Renal pelvis (tissue), 4 donors: ENCODE data around the gene LRRC8D. TPM values are rescaled to one million over a fixed set of nuclear protein-coding genes. Genes with fewer than 3 reads are reported as not detected.
A peak's percentile ranks its signal among the peaks of the same experiment; 100 is the strongest.

ENCODE experiments used
- DNase-seq: peaks from one replicate; pipeline ENCODE4 v3.0.0-alpha.2; 2013
- polyA plus RNA-seq, 3 donors: library from polyadenylated mRNA; unstranded; fragments of 120-200 nt; gene quantifications; one replicate each; pipeline ENCODE4 v1.2.1, GENCODE V29; 2013; ENCODE audit not compliant: insufficient read length in 3 of 3

The LRRC8D gene
- polyA plus RNA-seq, 3 donors = 33.8 to 41.8 (median 34.1) TPM

DNA sequence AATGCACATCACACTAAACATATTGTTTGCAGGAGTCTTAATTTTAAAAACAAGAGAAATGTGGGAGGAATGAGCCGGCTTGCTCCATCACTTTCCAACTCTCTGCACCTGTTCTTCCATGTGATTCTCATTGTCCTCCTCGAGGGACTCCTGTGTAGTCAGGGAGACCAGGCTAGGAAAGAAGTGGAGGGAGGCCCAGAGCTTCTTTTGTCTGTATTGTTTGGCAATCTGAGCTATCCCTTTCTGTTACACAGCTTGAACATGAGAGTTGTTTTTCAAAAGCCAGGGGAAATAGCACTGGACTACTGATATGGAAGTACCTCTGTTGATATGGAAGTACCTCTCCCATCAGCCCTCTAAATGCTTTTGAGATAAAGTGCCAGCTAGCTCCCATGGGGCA is 18.8 kb upstream of the LRRC8D start:
- DNase-seq = no peak

DNA sequence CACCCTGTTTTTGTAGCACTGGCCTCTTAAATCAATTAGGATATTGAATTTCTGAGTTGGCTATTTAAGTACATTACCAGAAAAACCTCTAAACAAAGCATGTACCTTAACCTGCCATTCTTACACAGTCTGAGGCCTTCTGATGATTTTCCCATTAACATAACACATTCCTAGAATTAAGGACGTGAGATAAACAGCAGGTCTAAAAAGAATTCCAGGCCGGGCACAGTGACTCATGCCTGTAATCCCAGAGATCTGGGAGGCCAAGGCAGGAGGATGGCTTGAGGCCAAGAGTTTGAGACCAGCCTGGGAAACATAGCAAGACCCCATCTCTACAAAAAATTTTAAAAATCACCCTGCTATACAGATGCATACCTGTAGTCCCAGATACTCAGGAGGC is 18.0 kb upstream of the LRRC8D start:
- DNase-seq = no peak

DNA sequence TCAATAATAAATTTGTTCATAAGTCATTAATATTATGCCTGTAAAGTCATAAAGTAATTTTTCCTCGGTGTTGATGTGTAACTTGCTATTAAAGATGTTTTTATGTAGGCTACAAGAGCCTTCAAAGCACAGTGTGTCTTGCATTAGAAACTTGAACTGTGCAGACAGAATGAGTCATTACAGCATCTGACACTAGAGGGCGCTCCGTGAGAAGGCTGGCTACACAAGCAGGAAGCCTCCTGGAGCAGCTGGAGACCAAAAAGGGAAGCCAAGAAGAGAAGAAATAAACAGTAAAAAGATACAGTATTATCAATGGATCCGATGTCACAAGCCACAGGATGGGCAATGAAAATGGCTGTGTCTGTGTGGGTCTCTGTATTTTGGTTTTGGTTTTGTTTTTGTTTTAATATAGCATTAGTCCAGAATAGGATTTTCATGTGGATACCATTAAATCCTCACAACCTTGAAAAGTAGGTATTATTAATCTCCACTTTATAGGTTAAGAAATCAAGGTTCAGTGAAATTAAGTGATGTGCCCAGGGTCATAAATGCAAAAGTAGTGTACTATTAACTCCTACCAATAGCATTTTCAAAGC is 16.1 kb upstream of the LRRC8D start:
- peak; percentile 82 for DNase-seq

DNA sequence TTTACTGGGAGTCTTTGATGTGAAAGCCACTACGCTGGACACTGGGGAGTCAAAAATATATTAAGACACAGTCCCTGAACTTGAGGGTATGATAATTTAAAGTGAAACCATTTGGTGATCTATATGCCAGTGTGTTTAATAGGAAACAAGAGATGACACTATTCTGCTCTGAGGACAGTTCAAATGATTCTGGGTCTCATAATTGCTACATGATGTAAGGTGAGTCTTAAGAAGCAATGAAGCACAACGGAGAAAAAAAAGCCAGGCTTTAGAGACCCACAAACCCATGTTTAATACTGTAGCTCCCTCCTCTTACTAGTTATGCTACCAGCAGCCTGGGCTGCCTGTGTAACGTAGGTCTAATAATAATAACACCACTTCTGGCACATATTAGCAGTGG is 14.2 kb upstream of the LRRC8D start:
- DNase-seq = no peak

DNA sequence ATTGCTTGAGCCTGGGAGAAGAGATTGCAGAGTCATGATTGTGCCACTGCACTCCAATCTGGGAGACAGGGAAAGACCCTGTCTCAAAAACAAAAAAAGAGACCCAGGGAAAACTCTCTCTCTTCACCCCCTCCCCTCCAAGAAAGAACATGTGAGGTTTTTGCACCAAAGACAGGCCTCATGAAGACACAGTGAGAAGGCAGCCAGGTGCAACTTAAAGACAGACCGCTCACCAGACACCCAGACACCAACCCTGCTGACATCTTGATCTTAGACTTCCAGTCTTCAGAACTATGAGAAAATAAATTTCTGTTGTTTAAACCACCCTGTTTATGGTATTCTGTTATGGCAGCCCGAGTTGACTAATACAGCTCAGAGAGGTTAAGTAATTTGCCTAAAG is 13.3 kb upstream of the LRRC8D start:
- no peak for DNase-seq

DNA sequence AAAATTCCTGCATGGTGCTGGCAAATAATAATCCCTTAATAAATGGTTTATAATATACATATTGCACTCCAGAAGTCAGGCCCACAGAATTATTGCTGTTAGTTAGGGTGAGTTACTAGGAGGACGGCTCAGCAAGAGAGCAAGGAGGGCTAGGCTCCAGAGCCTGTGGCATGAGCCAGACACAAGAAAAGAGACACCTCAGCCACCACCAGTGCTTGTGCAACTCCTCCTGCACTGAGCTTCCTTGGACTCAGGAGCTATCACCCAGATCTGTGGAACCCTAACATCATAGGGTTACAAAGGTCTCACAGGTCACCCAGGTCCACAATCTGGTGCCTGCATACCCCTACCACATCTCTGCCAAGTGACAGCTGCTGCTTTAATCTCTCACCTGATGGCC is 12.8 kb upstream of the LRRC8D start:
- DNase-seq = no peak

DNA sequence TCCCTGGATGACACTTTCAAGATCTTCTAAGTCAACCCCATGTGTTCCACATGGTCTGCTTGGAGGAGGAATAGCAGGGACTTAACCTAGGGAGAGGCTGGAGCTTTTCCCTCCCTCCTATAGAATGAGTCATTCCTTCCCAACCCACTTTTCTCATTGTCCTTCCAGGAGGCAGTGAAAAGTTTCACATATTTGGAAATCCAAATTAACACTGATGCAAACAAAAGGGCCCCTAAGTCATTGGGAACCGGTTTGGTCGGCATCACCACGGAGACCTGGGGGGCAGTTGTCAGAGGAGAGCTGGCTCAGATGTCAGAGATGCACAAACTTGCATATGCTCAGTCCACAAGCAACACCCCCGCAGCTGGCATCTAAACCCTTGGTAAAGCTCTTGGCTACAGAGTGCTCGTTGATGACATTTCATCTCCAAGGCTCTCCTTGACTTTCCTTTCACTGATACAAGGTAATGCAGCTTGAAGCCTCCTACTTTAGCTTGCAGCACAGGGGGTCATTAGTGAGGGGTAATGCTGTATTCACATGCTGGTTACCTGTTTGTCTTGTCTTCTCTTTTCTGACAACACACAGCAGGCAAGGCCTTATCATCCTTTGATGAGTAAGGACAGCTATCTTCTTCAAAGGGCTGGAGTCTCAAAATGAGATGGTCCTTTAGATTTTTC is 12.3 kb upstream of the LRRC8D start:
- no peak for DNase-seq

DNA sequence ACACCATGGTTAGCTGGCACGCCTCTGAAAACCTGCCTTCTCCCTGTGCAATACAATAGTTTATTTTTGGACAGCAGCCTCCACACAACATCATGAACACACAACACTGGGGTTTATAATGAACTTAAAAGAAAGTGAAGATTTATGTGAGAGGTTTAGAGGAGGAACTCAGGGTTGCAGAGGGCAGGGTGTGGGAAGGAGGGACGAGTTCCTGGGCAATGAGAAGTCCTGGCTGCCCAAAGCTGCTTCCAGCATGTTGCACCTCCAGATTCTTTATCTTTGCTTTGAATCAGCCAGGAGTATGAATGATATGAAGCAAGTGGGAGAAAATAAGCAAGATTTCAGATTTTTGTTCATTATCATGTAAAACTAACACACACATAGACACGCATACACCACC is 11.3 kb upstream of the LRRC8D start:
- no peak for DNase-seq

DNA sequence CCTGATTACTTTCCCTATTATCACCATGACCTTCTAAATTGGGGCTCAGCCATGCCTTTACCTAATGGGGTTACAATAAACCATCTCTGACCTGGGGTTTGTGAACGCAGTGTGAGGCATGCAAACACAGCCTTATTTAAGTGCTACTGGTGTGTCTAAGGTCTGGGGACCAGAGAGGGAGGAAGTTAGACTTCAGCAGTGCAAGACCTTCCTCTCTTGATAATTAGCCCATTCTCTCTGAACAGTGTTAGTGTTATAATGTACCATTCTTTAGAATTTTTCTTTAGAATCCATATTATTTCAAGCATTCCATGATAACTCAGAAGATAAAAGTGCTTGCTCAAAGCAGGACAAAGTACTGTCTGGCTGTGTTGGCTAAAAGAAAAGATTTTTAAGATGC is 10.5 kb upstream of the LRRC8D start:
- no peak for DNase-seq

DNA sequence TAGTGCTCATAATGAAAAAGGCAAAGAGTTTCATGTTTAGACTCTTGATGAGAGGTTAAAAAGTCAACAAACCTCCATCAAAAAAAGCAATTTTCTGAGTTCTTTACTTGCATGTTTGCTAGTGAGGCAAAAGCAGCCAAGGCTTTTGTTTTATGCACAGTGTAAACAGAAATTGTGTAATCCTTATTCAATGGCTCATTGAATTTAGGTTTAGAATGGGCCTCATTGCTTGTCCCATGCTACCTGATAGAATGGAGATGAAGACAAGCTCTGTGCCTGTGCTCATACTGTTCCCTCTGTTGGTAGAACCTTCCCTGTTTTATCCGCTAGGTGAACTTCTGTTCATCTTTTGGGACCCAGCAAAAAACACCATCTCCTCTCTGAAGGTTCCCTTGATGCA is 10.0 kb upstream of the LRRC8D start:
- DNase-seq = no peak

DNA sequence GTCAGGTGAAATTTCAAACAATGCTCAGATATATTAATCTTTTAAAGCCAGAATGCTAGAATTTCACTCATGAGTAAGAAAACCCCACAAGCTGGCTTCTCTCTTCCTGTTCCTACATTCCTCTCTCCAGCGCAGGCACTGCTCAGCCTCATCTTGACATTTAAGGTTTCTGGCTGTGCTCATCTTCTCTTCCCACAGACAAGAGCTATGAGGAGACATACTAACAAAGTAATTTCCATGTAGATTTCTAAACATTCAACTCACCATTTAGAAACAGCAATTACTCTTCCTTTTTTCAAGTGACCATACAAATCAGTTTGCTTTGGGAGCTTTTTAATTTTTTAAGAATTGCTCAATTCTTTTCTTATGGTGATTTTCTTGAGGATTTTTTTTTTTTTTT is 7.8 kb upstream of the LRRC8D start:
- DNase-seq = no peak

DNA sequence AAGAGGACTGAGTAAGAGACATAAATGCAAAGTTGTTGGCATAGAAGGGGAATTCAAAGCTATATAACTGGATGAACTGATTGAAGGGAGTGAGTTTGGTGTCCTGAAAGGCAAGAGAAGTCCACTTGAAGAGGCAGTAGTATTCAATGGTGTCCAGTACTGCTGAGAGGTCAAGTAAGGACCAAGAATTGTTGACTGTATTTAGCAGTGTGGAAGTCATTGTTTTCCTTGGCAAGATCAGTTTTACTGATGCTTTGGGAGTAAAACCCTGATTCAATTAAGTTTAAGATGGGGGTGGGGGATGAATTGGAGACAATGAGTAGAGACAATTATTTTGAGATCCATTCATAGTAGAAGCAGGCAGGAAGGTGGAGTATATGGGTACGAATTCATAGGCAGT is 5.8 kb upstream of the LRRC8D start:
- no peak for DNase-seq

DNA sequence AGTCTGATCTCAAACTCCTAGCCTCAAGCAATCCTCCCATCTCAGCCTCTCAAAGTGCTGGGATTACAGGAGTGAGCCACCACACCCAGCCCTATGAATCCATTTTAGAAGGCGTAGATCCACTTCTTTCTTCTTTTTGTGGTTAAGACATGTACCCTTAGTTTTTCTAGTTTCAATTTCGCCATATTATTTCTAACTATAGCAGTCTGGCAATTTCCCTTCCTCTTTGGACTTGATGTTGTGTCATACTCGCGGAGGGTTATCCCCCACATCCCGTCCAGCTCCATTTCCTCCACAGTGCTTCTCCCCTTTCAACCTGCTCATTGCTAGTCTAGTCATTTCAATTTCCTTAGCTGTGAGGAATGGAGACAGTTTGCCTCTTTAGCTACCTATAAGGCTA is 5.2 kb upstream of the LRRC8D start:
- no peak for DNase-seq

DNA sequence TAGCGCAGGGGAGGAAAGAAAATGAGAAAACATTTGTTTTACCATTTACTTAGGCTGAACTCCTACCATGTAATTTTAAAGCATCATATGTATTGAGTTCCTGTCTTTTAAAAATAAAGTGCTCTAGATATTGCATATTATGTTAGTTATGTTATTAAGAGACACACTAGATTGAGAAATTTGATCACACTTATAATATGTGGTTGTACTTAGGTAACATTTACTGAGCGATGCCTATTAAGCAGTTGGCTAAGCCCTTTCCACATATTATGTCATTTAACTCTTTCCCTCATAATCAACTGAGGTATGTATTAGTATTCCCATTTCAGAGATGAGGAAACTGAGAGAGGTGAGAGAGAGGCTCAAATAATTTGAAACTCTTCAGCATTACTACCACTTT is 4.5 kb upstream of the LRRC8D start:
- no peak for DNase-seq

DNA sequence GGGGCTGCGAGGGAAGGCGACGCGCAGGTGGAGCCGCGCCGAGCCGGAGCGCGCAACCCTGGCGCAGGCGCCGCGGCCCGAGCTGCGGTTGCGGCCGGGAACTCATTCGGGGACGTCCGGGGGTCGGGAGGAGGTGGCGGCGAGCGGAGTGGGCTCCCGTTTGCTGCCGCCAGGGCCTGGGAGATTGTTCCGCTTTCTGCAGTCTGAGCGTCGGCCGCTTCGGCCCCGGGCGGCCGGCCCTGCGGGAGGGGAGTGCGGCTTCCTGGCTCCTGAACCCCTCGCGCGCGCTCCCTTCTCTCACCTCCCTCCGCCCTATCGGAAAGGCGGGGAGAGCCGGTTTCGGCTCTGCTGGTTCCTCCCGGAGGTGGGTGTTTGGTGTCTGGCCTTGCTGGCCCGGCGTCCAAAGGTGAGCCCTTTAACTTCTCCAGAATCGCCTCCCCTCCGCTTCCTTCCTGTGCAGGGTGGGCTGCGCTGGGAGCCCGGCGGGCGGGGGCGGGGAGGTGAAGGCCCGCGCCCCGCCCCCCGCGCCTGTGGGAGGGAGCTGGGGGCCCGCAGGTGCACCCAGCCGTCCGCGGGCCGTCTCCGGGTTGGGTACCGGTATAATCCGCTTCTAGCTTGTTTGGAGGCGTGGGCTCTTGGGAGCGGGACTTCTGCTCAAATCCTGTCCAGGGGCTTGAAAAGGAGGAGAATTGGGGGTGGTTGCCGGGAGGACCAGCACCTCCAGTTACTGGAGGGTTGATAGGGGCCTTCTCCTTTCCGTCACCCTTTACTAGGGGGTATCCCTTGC is 683 bp downstream of the LRRC8D start:
- DNase-seq = peak; percentile 67

DNA sequence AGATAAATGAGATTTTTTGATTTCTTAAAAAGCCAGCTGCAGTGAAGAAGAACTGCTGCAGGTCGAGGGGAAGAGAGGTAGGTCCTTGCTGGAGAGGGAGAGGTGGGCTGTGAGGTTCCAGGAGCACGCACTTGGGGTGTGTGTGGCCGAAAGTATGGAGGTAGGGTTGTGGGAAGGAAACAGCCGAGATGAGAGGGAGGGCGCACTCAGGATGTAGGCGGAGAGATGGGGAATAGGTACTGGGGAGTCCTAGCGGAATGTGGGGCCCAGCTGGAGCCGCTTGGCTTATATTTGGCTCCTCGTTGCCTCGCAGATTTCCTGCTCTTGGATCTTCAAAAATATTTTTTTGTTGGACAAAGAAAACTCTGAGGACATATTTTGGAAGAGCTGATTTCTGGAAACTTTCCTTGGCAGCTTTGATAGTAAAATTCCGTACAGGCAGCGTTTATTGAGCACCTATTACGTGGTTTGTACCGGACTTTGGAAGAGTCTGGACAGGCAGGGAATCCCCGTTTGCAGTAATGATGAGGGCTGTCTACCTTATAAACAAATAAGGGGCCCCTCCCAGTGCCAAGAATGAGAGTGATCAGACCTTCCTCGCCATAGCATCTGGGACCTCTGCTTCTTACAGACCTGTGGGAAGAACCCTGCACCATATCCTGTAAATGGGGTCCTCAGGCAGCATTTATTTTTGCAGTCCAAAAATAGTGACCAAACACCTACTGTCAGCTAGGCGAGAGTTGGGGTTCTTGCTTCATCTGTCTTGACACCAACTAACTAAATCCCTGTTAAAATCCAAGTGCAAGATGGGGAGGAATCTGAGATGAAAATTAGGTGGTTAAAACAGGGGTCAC is 1.5 kb downstream of the LRRC8D start:
- no peak for DNase-seq

DNA sequence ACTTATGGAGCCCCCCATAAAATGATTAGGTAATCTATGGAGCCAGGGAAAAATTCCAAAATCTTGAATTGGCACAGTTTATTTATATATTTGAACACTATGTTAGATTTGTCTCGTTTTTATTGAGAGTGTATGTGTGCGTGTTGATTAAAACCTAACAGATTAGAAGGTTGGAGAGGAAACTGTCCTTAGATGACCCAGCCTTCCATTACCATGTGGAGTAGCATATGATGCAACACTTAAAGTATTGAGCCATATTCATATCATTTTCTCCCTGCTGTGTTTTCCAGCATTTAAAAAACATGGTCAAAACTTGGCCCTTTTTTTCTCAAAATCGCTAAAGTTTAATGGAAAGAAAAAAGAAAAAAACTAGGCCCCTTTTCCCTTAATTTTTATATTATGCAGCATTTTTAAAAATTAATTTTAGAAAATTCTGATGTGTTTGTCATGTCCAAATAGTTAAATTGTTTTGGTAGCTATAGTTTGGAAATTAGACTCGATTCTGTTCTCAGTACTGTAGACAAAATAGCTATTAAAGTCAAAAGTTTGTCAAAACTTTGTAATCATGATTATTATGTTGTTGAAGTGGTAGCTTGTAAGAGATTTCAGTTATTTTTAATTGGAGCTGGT is 2.3 kb downstream of the LRRC8D start:
- DNase-seq = no peak

DNA sequence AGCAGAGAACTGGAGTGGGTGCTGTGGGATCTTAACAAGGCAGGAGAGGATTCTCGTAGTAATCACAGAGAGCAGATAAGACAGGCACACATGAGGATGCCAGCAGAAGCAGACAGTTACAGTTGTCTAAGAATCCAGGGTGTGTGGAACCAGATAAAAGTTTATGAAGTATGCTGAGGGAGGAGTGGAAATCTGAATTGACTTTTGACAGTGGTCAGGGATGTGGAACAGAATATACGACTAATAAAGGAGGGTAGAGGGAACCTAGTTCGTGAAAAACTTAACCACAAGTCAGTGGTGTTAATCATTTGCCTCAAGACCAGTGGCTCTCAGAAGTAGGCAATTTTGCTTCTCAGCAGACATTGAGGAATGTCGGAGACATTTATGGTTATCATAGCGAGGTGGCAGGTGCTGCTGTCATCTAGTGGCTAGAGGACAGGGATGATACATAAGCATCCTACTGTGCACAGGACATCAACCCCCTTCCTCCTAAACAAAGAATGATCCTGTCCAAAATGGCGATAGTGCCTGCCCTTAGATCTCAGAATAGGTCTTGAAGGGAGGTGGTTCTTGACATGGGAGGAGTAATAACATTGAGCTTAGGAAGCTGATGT is 3.0 kb downstream of the LRRC8D start:
- no peak for DNase-seq

DNA sequence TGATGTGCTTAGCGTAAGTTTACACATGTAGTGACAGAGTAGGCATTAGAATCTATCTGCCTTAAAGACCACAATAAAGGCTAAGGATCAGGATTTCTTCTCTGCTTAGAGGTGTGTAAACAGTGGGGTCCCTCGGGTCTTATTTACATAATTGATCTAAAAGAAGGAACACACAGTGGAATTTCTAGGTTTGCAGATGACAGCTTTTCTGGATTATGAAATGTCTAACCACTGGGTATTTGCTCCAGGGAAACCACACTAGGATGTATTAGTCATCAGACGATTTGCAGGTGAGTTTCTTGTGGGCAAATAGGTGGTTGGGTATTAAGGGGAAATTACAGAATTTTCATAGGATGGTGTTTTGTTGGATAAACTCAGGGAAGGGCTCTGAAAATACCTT is 5.8 kb downstream of the LRRC8D start:
- DNase-seq = no peak

DNA sequence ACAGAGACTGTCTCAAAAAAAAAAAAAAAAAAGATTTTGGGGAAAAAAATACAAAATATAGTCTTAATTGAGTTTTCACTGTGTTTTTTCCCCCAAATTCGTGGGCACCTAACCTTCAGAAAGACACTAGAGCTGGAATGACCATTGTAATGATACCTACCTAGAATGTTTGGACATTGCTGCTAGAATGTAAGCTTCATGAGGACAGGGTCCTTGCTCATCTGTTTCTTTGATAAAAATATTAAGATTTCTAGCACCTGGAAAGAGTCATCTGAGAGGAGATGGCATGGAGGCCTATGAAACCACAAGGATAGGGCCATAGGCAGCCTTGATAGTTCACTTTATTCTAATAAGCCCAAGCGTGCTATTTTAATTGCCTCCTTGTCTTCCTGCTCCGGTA is 6.5 kb downstream of the LRRC8D start:
- DNase-seq = no peak

DNA sequence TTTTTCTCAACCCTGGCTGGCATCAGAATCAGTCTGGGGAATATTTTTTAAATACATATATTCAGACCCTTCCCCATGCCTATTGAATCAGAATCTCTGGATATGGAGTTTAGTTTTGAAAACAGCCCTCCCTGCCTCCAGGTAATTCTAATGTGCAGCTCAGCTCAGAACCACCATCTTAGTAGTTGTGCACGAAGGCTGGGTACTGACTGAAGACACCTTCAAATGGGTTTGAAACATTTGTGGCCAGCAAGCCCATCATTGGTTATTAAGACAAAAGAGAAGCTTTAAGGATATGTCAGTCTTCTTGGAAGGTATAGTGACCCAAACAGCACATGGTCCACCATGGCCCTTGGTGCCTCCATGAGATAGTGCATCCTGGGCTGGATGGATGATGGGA is 7.1 kb downstream of the LRRC8D start:
- DNase-seq = no peak

DNA sequence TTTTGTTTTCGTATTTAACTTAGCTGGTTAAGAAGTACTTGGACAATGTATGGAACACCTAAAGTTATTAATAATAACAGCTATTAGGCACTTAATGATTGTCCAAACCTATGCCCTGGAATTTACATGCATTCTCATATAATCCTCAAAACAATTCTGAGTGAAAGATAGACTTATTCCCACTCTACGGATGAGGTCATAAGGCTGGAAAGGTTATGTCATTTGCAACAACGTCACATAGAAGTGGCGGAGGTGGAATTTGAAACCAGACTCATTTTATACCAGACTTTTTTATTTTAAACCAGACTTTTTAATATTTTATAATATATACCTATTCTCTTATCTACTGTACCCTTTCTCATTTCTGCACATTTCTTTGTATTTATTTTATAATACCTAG is 8.4 kb downstream of the LRRC8D start:
- DNase-seq = no peak
